Neural progenitor cell (in vitro differentiated cells): ENCODE results near the gene SNRNP35. TPM values are rescaled to one million over a fixed set of nuclear protein-coding genes. Genes with fewer than 3 reads are reported as not detected.

Experiments used
- DNase-seq: peaks from one replicate; pipeline ENCODE4 v3.0.0-alpha.2; 2016; ENCODE audit warnings: low spot score
- H2AFZ ChIP-seq: fragments of 200-600 bp; sonication (generic); replicated peaks from 2 replicates; pipeline ENCODE4 v1.6.1; 2016; ENCODE audit warnings: antibody characterized with exemption
- H3F3A ChIP-seq: fragments of 200-600 bp; sonication (generic); 2 replicates; pipeline ENCODE4 v1.6.1; 2016; ENCODE audit warnings: antibody characterized with exemption, low read depth
- H3K27ac ChIP-seq: fragments of 200-600 bp; sonication (generic); 2 replicates; pipeline ENCODE4 v1.5.1; 2016; ENCODE audit warnings: mild to moderate bottlenecking
- H3K27me3 ChIP-seq: fragments of 200-600 bp; sonication (generic); 2 replicates; pipeline ENCODE4 v1.6.1; 2016; ENCODE audit warnings: mild to moderate bottlenecking, moderate library complexity
- H3K36me3 ChIP-seq: fragments of 200-600 bp; sonication (generic); 2 replicates; pipeline ENCODE4 v1.5.1; 2016
- H3K4me1 ChIP-seq: fragments of 200-600 bp; sonication (generic); 2 replicates; pipeline ENCODE4 v1.6.1; 2016; ENCODE audit warnings: mixed run types
- H3K4me2 ChIP-seq: fragments of 200-600 bp; sonication (generic); 2 replicates; pipeline ENCODE4 v1.6.1; 2016
- H3K4me3 ChIP-seq: fragments of 200-600 bp; sonication (generic); 2 replicates; pipeline ENCODE4 v1.5.1; 2016
- H3K79me2 ChIP-seq: fragments of 200-600 bp; sonication (generic); 2 replicates; pipeline ENCODE4 v1.6.1; 2016; ENCODE audit warnings: low read depth
- H3K9ac ChIP-seq: fragments of 200-600 bp; sonication (generic); 2 replicates; pipeline ENCODE4 v1.6.1; 2016
- H3K9me3 ChIP-seq: fragments of 200-600 bp; sonication (generic); 2 replicates; pipeline ENCODE4 v1.5.1; 2016; ENCODE audit warnings: low read depth
- H4K20me1 ChIP-seq: fragments of 200-600 bp; sonication (generic); 2 replicates; pipeline ENCODE4 v1.6.1; 2016; ENCODE audit warnings: low read depth
- H3K27ac Mint-ChIP-seq: 3 replicates; pipeline ENCODE4 v1.8.0; 2021; ENCODE audit warnings: mixed read lengths
- H3K27me3 Mint-ChIP-seq: 2 replicates; pipeline ENCODE4 v1.8.0; 2022; ENCODE audit warnings: low read depth, mild to moderate bottlenecking, inconsistent platforms, moderate library complexity, mixed read lengths; ENCODE audit not compliant: insufficient read depth
- H3K36me3 Mint-ChIP-seq: 3 replicates; pipeline ENCODE4 v1.8.0; 2021; ENCODE audit warnings: mixed read lengths
- H3K4me1 Mint-ChIP-seq: 3 replicates; pipeline ENCODE4 v1.8.0; 2021; ENCODE audit warnings: mixed read lengths
- H3K4me3 Mint-ChIP-seq: 3 replicates; pipeline ENCODE4 v1.8.0; 2021; ENCODE audit warnings: mild to moderate bottlenecking, moderate library complexity, mixed read lengths
- H3K9me3 Mint-ChIP-seq: 3 replicates; pipeline ENCODE4 v1.8.0; 2020; ENCODE audit warnings: mixed read lengths
- CTCF ChIP-seq: fragments of 200-600 bp; sonication (generic); IDR thresholded peaks from 2 replicates; pipeline ENCODE4 v1.5.1; 2017; ENCODE audit warnings: antibody characterized with exemption, mild to moderate bottlenecking
- EZH2 ChIP-seq: fragments of 200-600 bp; sonication (generic); IDR thresholded peaks from 2 replicates; pipeline ENCODE4 v1.6.1; 2017; ENCODE audit warnings: antibody characterized with exemption, mild to moderate bottlenecking, moderate library complexity
- EZH2phosphoT487 ChIP-seq: fragments of 200-600 bp; sonication (generic); IDR thresholded peaks from 2 replicates; pipeline ENCODE4 v1.6.1; 2017; ENCODE audit warnings: antibody characterized with exemption
- total RNA-seq: library from RNA; depleted of rRNA; stranded (reverse); fragments of >200 nt; gene quantifications from 2 replicates; pipeline ENCODE4 v1.2.3, GENCODE V29; 2015; ENCODE audit warnings: low replicate concordance

Gene SNRNP35
- total RNA-seq, 1 donor from 2014 or later = 12.6 TPM

GRCh38 chr12:123482876-123483275, 24.9 kb downstream of the SNRNP35 start:
- no peak overlapping the region for H3K27ac Mint-ChIP-seq
- H3K4me1 Mint-ChIP-seq = no peaks in the 10 kb centered on the region
- H3K4me3 Mint-ChIP-seq = no peak overlapping the region
- no peaks in the 10 kb centered on the region for H3K9me3 Mint-ChIP-seq
- Histone ChIP-seq H3K27me3 (no peaks in the 10 kb centered on the region), H3K36me3 (no peaks in the 10 kb centered on the region), H4K20me1 (no peaks in the 10 kb centered on the region), H3K4me3 (no peak overlapping the region), H3K27ac (no peak overlapping the region), H3K4me2 (no peak overlapping the region), H2AFZ (no peak overlapping the region), H3K79me2 (no peaks in the 10 kb centered on the region), H3F3A (no peaks in the 10 kb centered on the region), H3K9me3 (no peaks in the 10 kb centered on the region), H3K4me1 (no peaks in the 10 kb centered on the region), H3K9ac (no peak overlapping the region)
- TF ChIP-seq EZH2 (no peak), CTCF (no peak), EZH2phosphoT487 (no peak)
- H3K36me3 Mint-ChIP-seq = peaks cover 16% of the 10 kb centered on the region
- no peak for DNase-seq
- peaks cover 2% of the 10 kb centered on the region for H3K27me3 Mint-ChIP-seq

GRCh38 chr12:123483602-123484248, 25.8 kb downstream of the SNRNP35 start:
- Histone ChIP-seq H3K4me3 (no peak overlapping the region), H3K9me3 (no peaks in the 10 kb centered on the region), H3K27me3 (no peaks in the 10 kb centered on the region), H3K27ac (no peak overlapping the region), H3K4me1 (peaks cover 5% of the 10 kb centered on the region), H3K9ac (no peak overlapping the region), H4K20me1 (peaks cover 2% of the 10 kb centered on the region), H3K79me2 (no peaks in the 10 kb centered on the region), H3K4me2 (no peak overlapping the region), H3K36me3 (no peaks in the 10 kb centered on the region), H3F3A (peaks cover 3% of the 10 kb centered on the region), H2AFZ (no peak overlapping the region)
- DNase-seq = no peak
- no peak overlapping the region for H3K4me3 Mint-ChIP-seq
- peaks cover 16% of the 10 kb centered on the region for H3K36me3 Mint-ChIP-seq
- TF ChIP-seq CTCF = no peak
- no peak for TF ChIP-seq EZH2phosphoT487
- no peak for TF ChIP-seq EZH2
- peaks cover 6% of the 10 kb centered on the region for H3K4me1 Mint-ChIP-seq
- peaks cover 2% of the 10 kb centered on the region for H3K27me3 Mint-ChIP-seq
- H3K9me3 Mint-ChIP-seq = no peaks in the 10 kb centered on the region
- no peak overlapping the region for H3K27ac Mint-ChIP-seq

GRCh38 chr12:123485756-123486155, 27.8 kb downstream of the SNRNP35 start:
- Histone ChIP-seq H3K4me2 (no peak overlapping the region), H3K9ac (no peak overlapping the region), H4K20me1 (peaks cover 7% of the 10 kb centered on the region), H3K27me3 (no peaks in the 10 kb centered on the region), H3K36me3 (no peaks in the 10 kb centered on the region), H3K4me3 (no peak overlapping the region), H3K27ac (no peak overlapping the region), H3K9me3 (no peaks in the 10 kb centered on the region), H3K4me1 (peaks cover 9% of the 10 kb centered on the region), H3K79me2 (no peaks in the 10 kb centered on the region), H3F3A (peaks cover 10% of the 10 kb centered on the region), H2AFZ (no peak overlapping the region)
- H3K9me3 Mint-ChIP-seq = no peaks in the 10 kb centered on the region
- no peak overlapping the region for H3K27ac Mint-ChIP-seq
- peaks cover 16% of the 10 kb centered on the region for H3K36me3 Mint-ChIP-seq
- peaks cover 2% of the 10 kb centered on the region for H3K27me3 Mint-ChIP-seq
- peaks cover 16% of the 10 kb centered on the region for H3K4me1 Mint-ChIP-seq
- H3K4me3 Mint-ChIP-seq = no peak overlapping the region
- TF ChIP-seq EZH2 (no peak), CTCF (no peak), EZH2phosphoT487 (no peak)
- no peak for DNase-seq
